ENCODE results near the gene OR5M8. TPM values are rescaled to one million over a fixed set of nuclear protein-coding genes. Genes with fewer than 3 reads are reported as not detected.
A peak's percentile ranks its signal among the peaks of the same experiment; 100 is the strongest.

The OR5M8 gene
- total RNA-seq, 6 experiments from 2014 or later = not detected

DNA sequence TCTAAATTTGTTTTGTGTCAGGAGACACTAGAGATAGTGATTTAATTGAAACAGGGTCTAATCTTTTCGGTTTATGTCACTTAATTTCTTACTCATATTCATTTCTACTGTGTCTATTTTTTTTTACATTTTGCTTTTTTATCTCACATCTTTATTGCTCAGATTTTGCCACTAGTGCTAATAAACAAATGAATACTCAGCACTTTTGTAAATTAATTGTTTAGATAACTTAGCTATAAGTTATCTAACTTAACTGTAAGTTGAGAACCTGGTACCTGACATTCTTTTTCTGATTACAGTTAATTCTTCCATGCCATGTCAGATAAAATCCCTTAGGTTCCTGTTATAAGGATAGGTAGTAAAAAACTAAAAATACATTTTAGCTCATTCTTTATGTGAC lies 22.1 kb upstream of the OR5M8 start:
- H3K27me3 ChIP-seq = no peaks in the 10 kb centered on the region
- H3K4me1 ChIP-seq = no peaks in the 10 kb centered on the region
- TF ChIP-seq, protein P1, sequence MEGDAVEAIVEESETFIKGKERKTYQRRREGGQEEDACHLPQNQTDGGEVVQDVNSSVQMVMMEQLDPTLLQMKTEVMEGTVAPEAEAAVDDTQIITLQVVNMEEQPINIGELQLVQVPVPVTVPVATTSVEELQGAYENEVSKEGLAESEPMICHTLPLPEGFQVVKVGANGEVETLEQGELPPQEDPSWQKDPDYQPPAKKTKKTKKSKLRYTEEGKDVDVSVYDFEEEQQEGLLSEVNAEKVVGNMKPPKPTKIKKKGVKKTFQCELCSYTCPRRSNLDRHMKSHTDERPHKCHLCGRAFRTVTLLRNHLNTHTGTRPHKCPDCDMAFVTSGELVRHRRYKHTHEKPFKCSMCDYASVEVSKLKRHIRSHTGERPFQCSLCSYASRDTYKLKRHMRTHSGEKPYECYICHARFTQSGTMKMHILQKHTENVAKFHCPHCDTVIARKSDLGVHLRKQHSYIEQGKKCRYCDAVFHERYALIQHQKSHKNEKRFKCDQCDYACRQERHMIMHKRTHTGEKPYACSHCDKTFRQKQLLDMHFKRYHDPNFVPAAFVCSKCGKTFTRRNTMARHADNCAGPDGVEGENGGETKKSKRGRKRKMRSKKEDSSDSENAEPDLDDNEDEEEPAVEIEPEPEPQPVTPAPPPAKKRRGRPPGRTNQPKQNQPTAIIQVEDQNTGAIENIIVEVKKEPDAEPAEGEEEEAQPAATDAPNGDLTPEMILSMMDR (IDR thresholded peaks at IDR 0.05) = no peak
- TF ChIP-seq POLR2A (IDR thresholded peaks at IDR 0.05) = no peak
- intact Hi-C loops (cut with DNase I) = no loop called here
- 35% methylated on average over 1 of the region's 1 CpG for WGBS (ENCODE audit: insufficient coverage, low coverage, low lambda C conversion rate, missing lambda C conversion rate)
- H3K27ac ChIP-seq = no peak overlapping the region
- DNase-seq = no peak
- no peaks in the 10 kb centered on the region for H3K36me3 ChIP-seq
- no peak overlapping the region for H3K4me3 ChIP-seq
- no peaks in the 10 kb centered on the region for H3K9me3 ChIP-seq
- ATAC-seq = no peak

DNA sequence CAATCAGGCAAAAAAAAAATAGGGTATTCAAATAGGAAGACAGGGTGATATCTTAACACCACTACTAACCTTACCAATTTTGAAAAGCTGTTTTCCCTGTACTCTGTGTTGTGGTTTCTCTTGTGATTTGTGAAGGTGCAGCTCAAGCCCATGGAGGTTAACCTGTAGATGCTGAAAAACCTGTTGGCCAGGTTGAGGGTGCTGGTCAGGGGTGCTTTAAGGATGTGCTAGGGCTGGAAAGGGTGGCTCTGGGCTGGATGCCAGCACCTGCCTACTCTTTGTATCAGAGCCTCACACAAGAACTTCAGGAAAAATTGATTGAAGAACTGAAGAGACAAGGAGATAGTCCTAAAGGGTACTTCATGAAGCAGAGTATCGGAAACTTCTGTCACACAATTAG lies 18.3 kb upstream of the OR5M8 start:
- TF ChIP-seq POLR2A (IDR thresholded peaks at IDR 0.05) = no peak
- TF ChIP-seq, protein P1 (IDR thresholded peaks at IDR 0.05) = no peak
- 63% methylated on average over 1 of the region's 1 CpG for whole genome bisulfite sequencing (ENCODE audit: insufficient coverage, low coverage, low lambda C conversion rate, missing lambda C conversion rate)
- intact Hi-C loops (cut with DNase I) = no loop called here
- Histone ChIP-seq H3K36me3 (no peaks in the 10 kb centered on the region), H3K27ac (no peak overlapping the region), H3K27me3 (no peaks in the 10 kb centered on the region), H3K4me3 (no peak overlapping the region), H3K9me3 (no peaks in the 10 kb centered on the region), H3K4me1 (no peaks in the 10 kb centered on the region)
- no peak for DNase-seq
- no peak for ATAC-seq

DNA sequence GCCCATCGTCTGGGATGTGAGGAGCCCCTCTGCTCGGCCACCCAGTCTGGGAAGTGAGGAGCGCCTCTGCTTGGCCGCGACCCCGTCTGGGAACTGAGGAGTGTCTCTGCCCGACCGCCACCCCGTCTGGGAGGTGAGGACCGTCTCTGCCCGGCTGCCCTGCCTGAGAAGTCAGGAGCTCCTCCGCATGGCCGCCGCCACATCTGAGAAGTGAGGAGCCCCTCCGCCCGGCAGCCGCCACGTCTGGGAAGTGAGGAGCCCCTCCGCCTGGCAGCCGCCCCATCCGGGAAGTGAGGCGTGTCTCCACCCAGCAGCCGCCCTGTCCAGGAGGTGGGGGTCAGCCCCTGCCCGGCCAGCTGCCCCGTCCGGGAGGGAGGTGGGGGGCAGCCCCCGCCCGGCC lies 5.8 kb upstream of the OR5M8 start:
- Histone ChIP-seq H3K36me3 (no peaks in the 10 kb centered on the region), H3K9me3 (no peaks in the 10 kb centered on the region), H3K27me3 (no peaks in the 10 kb centered on the region), H3K27ac (no peak overlapping the region), H3K4me1 (no peaks in the 10 kb centered on the region), H3K4me3 (no peak overlapping the region)
- intact Hi-C loops (cut with DNase I) = no loop called here
- 67% methylated on average over 3 of the region's 28 CpGs for WGBS (ENCODE audit: insufficient coverage, low coverage, low lambda C conversion rate, missing lambda C conversion rate)
- no peak for TF ChIP-seq POLR2A (IDR thresholded peaks at IDR 0.05)
- TF ChIP-seq, protein P1 (IDR thresholded peaks at IDR 0.05) = no peak
- ATAC-seq = no peak
- DNase-seq = peak in 1 of 3 donors; percentile 55

DNA sequence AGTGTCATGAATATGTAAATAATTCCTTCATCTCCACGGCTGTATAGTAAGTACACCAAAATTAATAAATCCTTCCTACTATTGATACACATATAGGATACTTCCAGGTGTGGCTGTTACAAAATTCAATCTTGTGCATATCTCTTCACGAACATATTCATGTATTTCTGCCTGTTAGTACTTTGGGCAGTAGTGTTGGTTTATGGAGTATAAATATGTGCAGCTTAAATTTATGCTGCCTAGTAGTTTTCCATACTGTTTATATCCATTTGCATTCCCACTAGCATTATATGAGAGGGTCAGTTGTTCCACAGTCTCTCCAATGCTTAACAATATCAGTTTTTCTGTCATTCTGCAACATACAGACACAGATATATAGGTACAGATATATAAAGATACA lies 3.9 kb upstream of the OR5M8 start:
- H3K36me3 ChIP-seq = no peaks in the 10 kb centered on the region
- no peaks in the 10 kb centered on the region for H3K27me3 ChIP-seq
- H3K9me3 ChIP-seq = no peaks in the 10 kb centered on the region
- no peak overlapping the region for H3K4me3 ChIP-seq
- TF ChIP-seq, protein P1 (IDR thresholded peaks at IDR 0.05) = no peak
- no peak for TF ChIP-seq POLR2A (IDR thresholded peaks at IDR 0.05)
- WGBS (ENCODE audit: insufficient coverage, low coverage, low lambda C conversion rate, missing lambda C conversion rate) = 40% methylated on average over 2 of the region's 2 CpGs
- ATAC-seq (no peak), DNase-seq (no peak)
- H3K4me1 ChIP-seq = no peaks in the 10 kb centered on the region
- no peak overlapping the region for H3K27ac ChIP-seq
- intact Hi-C loops (cut with DNase I) = no loop called here

DNA sequence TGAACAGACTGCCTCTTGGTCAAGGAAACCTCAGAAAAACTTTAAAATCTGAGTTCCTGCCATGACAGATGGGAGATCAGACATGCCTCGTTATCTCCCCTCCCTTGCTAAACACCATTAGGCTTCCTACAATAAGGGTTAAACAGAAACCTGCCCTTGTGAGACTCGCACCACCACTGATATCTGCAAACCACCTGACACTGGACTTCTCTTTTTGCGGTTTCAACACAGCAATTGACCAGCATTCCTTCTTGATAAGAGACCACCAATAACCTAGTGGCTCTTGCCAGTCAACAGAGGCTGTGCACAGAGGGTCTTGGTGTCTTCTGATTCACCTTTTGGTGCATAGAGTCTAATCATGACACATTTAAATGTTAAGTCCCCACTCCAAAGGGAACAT lies 4.4 kb downstream of the OR5M8 start:
- ATAC-seq (no peak), DNase-seq (no peak)
- Histone ChIP-seq H3K27me3 (no peaks in the 10 kb centered on the region), H3K36me3 (no peaks in the 10 kb centered on the region), H3K4me1 (no peaks in the 10 kb centered on the region), H3K4me3 (no peak overlapping the region), H3K9me3 (no peaks in the 10 kb centered on the region), H3K27ac (no peak overlapping the region)
- TF ChIP-seq POLR2A (IDR thresholded peaks at IDR 0.05) = no peak
- TF ChIP-seq, protein P1 (IDR thresholded peaks at IDR 0.05) = no peak
- intact Hi-C loops (cut with DNase I) = no loop called here
- 42% methylated on average over 2 of the region's 3 CpGs for WGBS (ENCODE audit: insufficient coverage, low coverage, low lambda C conversion rate, missing lambda C conversion rate)
